Stimulated activated CD8-positive, alpha-beta memory T cell treated with anti-CD3 and anti-CD28 coated beads, Interleukin-15, amount 100 ng/mL, for 24 hours (primary cell): ENCODE results near the gene VPS18.

Experiments
- DNase-seq: peaks from one replicate; pipeline ENCODE4 v3.0.0-alpha.2; 2020; ENCODE audit warnings: low read depth

Gene VPS18

GRCh38 chr15:40923551-40923950, 29.3 kb downstream of the VPS18 start:
- no peak for DNase-seq

GRCh38 chr15:40925495-40925862, 31.2 kb downstream of the VPS18 start:
- no peak for DNase-seq

- DNase-seq: no peak
Observed at GRCh38 chr15:40925863-40926658, 31.8 kb downstream of the VPS18 start.

GRCh38 chr15:40926659-40927494, 32.6 kb downstream of the VPS18 start:
- DNase-seq: no peak

GRCh38 chr15:40927495-40927872, 33.2 kb downstream of the VPS18 start:
- DNase-seq: no peak

GRCh38 chr15:40927873-40928806, 33.9 kb downstream of the VPS18 start:
- no peak for DNase-seq

- no peak for DNase-seq
Observed at GRCh38 chr15:40928821-40929659, 34.8 kb downstream of the VPS18 start, which contains the start of gene DLL4. Gene DLL4, plus strand, starts transcription at chr15:40929340. Its CDS starts 329 bp downstream, at chr15:40929669.

GRCh38 chr15:40929660-40930429, 35.6 kb downstream of the VPS18 start:
- no peak for DNase-seq

GRCh38 chr15:40930430-40931299, 36.4 kb downstream of the VPS18 start:
- no peak for DNase-seq

- no peak for DNase-seq
Observed at GRCh38 chr15:40931300-40932142, 37.3 kb downstream of the VPS18 start.

GRCh38 chr15:40932156-40932555, 37.9 kb downstream of the VPS18 start:
- DNase-seq: no peak

GRCh38 chr15:40932649-40933516, 38.6 kb downstream of the VPS18 start:
- no peak for DNase-seq

GRCh38 chr15:40933517-40933902, 39.3 kb downstream of the VPS18 start:
- no peak for DNase-seq

GRCh38 chr15:40934457-40934856, 40.2 kb downstream of the VPS18 start:
- DNase-seq: no peak

- DNase-seq: no peak
Observed at GRCh38 chr15:40936234-40936708, 42.0 kb downstream of the VPS18 start.

GRCh38 chr15:40936709-40937666, 42.7 kb downstream of the VPS18 start:
- no peak for DNase-seq
